SK-N-MC (cell line): ENCODE measurements around the gene ZNF189.

ENCODE experiments used
- EZH2 ChIP-seq: fragments of 200-600 bp; sonication (generic); IDR thresholded peaks from one replicate; pipeline ENCODE4 v1.6.1; 2017; ENCODE audit warnings: antibody characterized with exemption
- FOXP2 ChIP-seq: optimal IDR thresholded peaks from 2 replicates; pipeline ENCODE3; 2011; ENCODE audit warnings: mild to moderate bottlenecking, moderate library complexity; ENCODE audit not compliant: insufficient read depth; ENCODE audit errors: extremely low read length, control extremely low read depth
- POLR2AphosphoS5 ChIP-seq: IDR thresholded peaks from 2 replicates; pipeline ENCODE4 v1.6.1; 2012; ENCODE audit warnings: mild to moderate bottlenecking, low read depth, low read length, borderline replicate concordance

GRCh38 chr9:101442736-101443135, 44.1 kb downstream of the ZNF189 start:
- no peak for TF ChIP-seq POLR2AphosphoS5
- TF ChIP-seq EZH2: no peak
- no peak for TF ChIP-seq FOXP2
